Muscle of leg (tissue), 11 donors: ENCODE data around the gene CERS6. TPM values are rescaled to one million over a fixed set of nuclear protein-coding genes. Genes with fewer than 3 reads are reported as not detected.

Experiments used
- DNase-seq: peaks from one replicate; pipeline ENCODE4 v3.0.0; 2013
- H3K27ac ChIP-seq: one replicate; pipeline ENCODE4 v1.5.1; 2013; ENCODE audit warnings: mild to moderate bottlenecking, low read length, control low read depth
- H3K27me3 ChIP-seq: one replicate; pipeline ENCODE4 v1.6.1; 2013; ENCODE audit warnings: low read length; ENCODE audit not compliant: control insufficient read depth, insufficient read depth
- H3K36me3 ChIP-seq: one replicate; pipeline ENCODE4 v1.6.1; 2013; ENCODE audit warnings: low read length; ENCODE audit not compliant: control insufficient read depth, insufficient read depth
- H3K4me1 ChIP-seq: one replicate; pipeline ENCODE4 v1.6.1; 2013; ENCODE audit warnings: low read length; ENCODE audit not compliant: control insufficient read depth, insufficient read depth
- H3K4me3 ChIP-seq: one replicate; pipeline ENCODE4 v1.5.1; 2013; ENCODE audit warnings: low read length, control low read depth
- H3K9me3 ChIP-seq: replicated peaks from 2 replicates; pipeline ENCODE4 v1.6.1; 2013; ENCODE audit warnings: low read depth, low read length; ENCODE audit not compliant: control insufficient read depth
- WGBS: methylation state at CpG from one replicate; pipeline ENCODE4 v1.1.5; 2013; ENCODE audit warnings: missing lambda C conversion rate; ENCODE audit not compliant: insufficient coverage; 5-methylcytosine and 5-hydroxymethylcytosine counted together
- polyA plus RNA-seq, 8 donors: library from polyadenylated mRNA; unstranded; fragments of 120-200 nt; gene quantifications; one replicate each; pipeline versions ENCODE4 v1.2.1 to v1.2.3, GENCODE V29; 2013; ENCODE audit warnings: inconsistent platforms in 1 of 8, low replicate concordance in 1 of 8; ENCODE audit not compliant: insufficient read length in 8 of 8, insufficient read depth in 1 of 8
- total RNA-seq: library from RNA; stranded (reverse); fragments of 120-200 nt; gene quantifications from one replicate; pipeline ENCODE4 v1.2.4, GENCODE V29; 2013

The CERS6 gene
- total and polyA plus RNA-seq, 9 donors, result 21.2 to 54.4 (median 39.0) TPM

GRCh38 chr2:168702579-168702978, 246.5 kb downstream of the CERS6 start:
- Histone ChIP-seq H3K36me3 (no peaks in the 10 kb centered on the region), H3K27me3 (no peaks in the 10 kb centered on the region), H3K4me3 (no peak overlapping the region), H3K4me1 (peaks cover 11% of the 10 kb centered on the region), H3K9me3 (no peaks in the 10 kb centered on the region), H3K27ac (no peak overlapping the region)
- WGBS, result no CpG with 5 or more reads among the region's 2 CpGs
- DNase-seq, result no peak

GRCh38 chr2:168703926-168704325, 247.9 kb downstream of the CERS6 start:
- H3K27ac ChIP-seq, result no peak overlapping the region
- H3K9me3 ChIP-seq, result no peaks in the 10 kb centered on the region
- no peaks in the 10 kb centered on the region for H3K27me3 ChIP-seq
- H3K4me1 ChIP-seq, result peaks cover 9% of the 10 kb centered on the region
- WGBS, result 97% methylated on average over 5 of the region's 5 CpGs
- H3K4me3 ChIP-seq, result no peak overlapping the region
- no peak for DNase-seq
- no peaks in the 10 kb centered on the region for H3K36me3 ChIP-seq

DNA sequence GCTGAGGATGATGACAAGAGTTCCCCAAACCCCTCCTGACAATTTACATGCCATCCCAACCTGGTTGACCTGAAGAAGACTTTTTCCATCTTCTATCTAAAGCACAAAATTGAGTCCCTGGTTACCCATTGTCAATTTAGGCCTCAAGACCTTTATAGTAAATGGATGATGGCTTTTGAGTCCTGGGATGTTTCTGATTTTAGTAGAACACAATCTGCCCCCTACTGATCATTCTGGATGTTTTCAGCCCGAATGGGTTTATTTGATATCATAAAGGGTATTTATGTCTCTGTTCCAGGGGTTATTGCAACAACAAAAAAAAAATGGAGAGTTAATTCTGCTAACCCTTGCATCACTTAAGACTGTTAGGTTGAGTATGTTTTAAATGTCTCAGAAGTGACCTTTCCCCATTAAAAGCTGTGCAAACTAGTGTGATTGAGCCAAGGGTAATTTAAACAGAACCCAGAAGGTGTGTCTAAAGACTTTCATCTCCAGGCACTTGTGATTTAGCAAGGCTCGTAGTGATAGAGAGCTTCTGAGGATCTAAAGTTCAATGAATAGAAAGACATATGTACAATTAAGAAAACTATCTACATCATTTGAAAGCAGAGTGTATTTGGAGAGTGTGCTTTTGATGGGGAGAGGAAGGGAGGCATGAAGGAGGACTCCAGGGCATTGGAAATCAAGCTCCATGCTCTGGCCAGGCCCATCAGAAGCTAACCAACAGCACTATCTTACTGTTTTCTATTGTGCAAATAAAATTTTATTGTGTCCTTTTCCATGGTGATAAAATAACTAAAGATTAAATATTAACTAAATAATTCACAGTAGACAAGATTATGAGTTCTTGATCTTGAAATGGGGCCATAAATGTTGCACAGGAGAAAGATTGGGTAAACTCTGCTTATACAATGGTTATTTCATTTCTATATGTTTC, 249.7 kb downstream of the CERS6 start:
- H3K27me3 ChIP-seq, result no peaks in the 10 kb centered on the region
- DNase-seq, result no peak
- no peaks in the 10 kb centered on the region for H3K36me3 ChIP-seq
- peaks cover 2% of the 10 kb centered on the region for H3K4me1 ChIP-seq
- no peak overlapping the region for H3K4me3 ChIP-seq
- no peaks in the 10 kb centered on the region for H3K9me3 ChIP-seq
- no peak overlapping the region for H3K27ac ChIP-seq
- WGBS, result no CpG with 5 or more reads among the region's 2 CpGs

- no peak for DNase-seq
- H3K27me3 ChIP-seq, result no peaks in the 10 kb centered on the region
- H3K27ac ChIP-seq, result no peak overlapping the region
- no CpG with 5 or more reads among the region's 2 CpGs for WGBS
- no peak overlapping the region for H3K4me3 ChIP-seq
- no peaks in the 10 kb centered on the region for H3K36me3 ChIP-seq
- no peaks in the 10 kb centered on the region for H3K4me1 ChIP-seq
- H3K9me3 ChIP-seq, result no peaks in the 10 kb centered on the region
Observed at GRCh38 chr2:168706806-168707205, 250.7 kb downstream of the CERS6 start.

DNA sequence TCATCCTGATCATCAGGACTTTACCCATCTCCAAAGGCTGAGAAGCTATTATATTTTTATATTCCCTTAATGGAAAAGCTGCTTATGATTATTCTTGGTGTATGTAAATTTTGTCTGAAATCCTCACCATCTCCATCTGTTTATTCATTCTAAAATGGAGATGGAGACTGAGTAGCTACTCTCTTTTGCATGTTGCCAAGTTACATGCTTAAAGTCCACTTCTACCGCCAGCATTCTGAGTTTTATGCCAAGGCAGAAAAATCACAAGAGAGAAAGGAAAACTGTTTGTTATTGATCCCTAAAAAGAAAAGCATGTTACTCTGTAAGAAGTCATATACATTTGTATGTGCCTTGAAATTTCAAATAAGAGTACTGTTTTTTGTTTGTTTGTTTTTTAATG, 252.0 kb downstream of the CERS6 start:
- Histone ChIP-seq H3K27ac (no peak overlapping the region), H3K4me1 (no peaks in the 10 kb centered on the region), H3K36me3 (no peaks in the 10 kb centered on the region), H3K4me3 (no peak overlapping the region), H3K9me3 (no peaks in the 10 kb centered on the region), H3K27me3 (no peaks in the 10 kb centered on the region)
- no CpG with 5 or more reads among the region's 1 CpG for WGBS
- DNase-seq, result peak; percentile 92

GRCh38 chr2:168710754-168711467, 254.8 kb downstream of the CERS6 start:
- H3K27me3 ChIP-seq, result no peaks in the 10 kb centered on the region
- peaks cover 3% of the 10 kb centered on the region for H3K36me3 ChIP-seq
- WGBS, result no CpG with 5 or more reads among the region's 4 CpGs

GRCh38 chr2:168712053-168712452, 256.0 kb downstream of the CERS6 start:
- no peak overlapping the region for H3K4me3 ChIP-seq

More at GRCh38 chr2:168710754-168711467, 254.8 kb downstream of the CERS6 start:
- Histone ChIP-seq H3K9me3 (no peaks in the 10 kb centered on the region), H3K4me1 (no peaks in the 10 kb centered on the region), H3K4me3 (no peak overlapping the region), H3K27ac (no peak overlapping the region)
- DNase-seq, result no peak

GRCh38 chr2:168713325-168713724, 257.3 kb downstream of the CERS6 start:
- no peaks in the 10 kb centered on the region for H3K4me1 ChIP-seq
- WGBS, result no CpG with 5 or more reads among the region's 1 CpG
- no peak overlapping the region for H3K4me3 ChIP-seq

More at GRCh38 chr2:168712053-168712452, 256.0 kb downstream of the CERS6 start:
- no peaks in the 10 kb centered on the region for H3K9me3 ChIP-seq
- peaks cover 3% of the 10 kb centered on the region for H3K36me3 ChIP-seq
- WGBS, result no CpG with 5 or more reads among the region's 1 CpG
- no peaks in the 10 kb centered on the region for H3K4me1 ChIP-seq
- no peak overlapping the region for H3K27ac ChIP-seq
- peak; percentile 61 for DNase-seq
- H3K27me3 ChIP-seq, result no peaks in the 10 kb centered on the region

DNA sequence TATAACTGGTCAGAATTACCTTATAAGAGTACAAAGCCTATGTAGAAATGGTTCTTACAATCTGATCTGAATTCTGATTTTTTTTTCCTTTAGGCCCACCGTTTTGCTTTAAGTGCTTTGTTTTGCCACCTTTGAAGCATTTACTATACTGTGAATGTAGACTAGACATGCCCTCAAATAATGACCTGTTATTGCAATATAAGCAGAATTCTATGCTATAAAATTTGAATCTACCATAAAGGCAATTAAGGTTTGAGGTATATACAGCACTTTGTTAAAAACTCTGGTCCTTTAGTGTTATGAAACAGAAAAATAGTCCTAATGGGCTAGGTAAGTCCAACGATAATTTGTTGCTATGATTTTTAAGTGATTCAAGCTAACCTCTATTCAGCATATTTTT, 259.8 kb downstream of the CERS6 start:
- peaks cover 12% of the 10 kb centered on the region for H3K36me3 ChIP-seq
- no peak overlapping the region for H3K27ac ChIP-seq
- H3K9me3 ChIP-seq, result no peaks in the 10 kb centered on the region
- no CpG with 5 or more reads among the region's 2 CpGs for WGBS
- no peaks in the 10 kb centered on the region for H3K4me1 ChIP-seq
- no peak for DNase-seq
- H3K27me3 ChIP-seq, result no peaks in the 10 kb centered on the region
- no peak overlapping the region for H3K4me3 ChIP-seq

More at GRCh38 chr2:168713325-168713724, 257.3 kb downstream of the CERS6 start:
- no peak overlapping the region for H3K27ac ChIP-seq
- H3K27me3 ChIP-seq, result no peaks in the 10 kb centered on the region
- H3K36me3 ChIP-seq, result peaks cover 8% of the 10 kb centered on the region
- H3K9me3 ChIP-seq, result no peaks in the 10 kb centered on the region
- DNase-seq, result peak; percentile 32

- DNase-seq, result no peak
- Histone ChIP-seq H3K27me3 (no peaks in the 10 kb centered on the region), H3K36me3 (peaks cover 12% of the 10 kb centered on the region), H3K27ac (no peak overlapping the region), H3K4me1 (no peaks in the 10 kb centered on the region), H3K4me3 (no peak overlapping the region), H3K9me3 (no peaks in the 10 kb centered on the region)
Observed at GRCh38 chr2:168716839-168717238, 260.8 kb downstream of the CERS6 start.
